ACC112 (cell line): ENCODE data around the gene STYX.
"Not testable (repeated sequence)": the region's sequence is repeated elsewhere in the genome, so short reads cannot be mapped to it uniquely, and the experiment has no call there.

Experiments used
- H2AFZ ChIP-seq: fragments of 200-600 bp; sonication (generic); one replicate; pipeline ENCODE4 v1.6.0; 2017; ENCODE audit warnings: antibody characterized with exemption, low read length; ENCODE audit not compliant: unreplicated experiment
- H3K27ac ChIP-seq: fragments of 200-600 bp; sonication (generic); 2 replicates; pipeline ENCODE4 v1.5.1; 2014; ENCODE audit warnings: low read depth, mild to moderate bottlenecking, antibody characterized with exemption, low read length, moderate library complexity
- H3K27me3 ChIP-seq: fragments of 200-600 bp; sonication (generic); 2 replicates; pipeline ENCODE4 v1.6.1; 2014; ENCODE audit warnings: mild to moderate bottlenecking, antibody characterized with exemption, low read length, moderate library complexity, mixed read lengths; ENCODE audit not compliant: insufficient read depth
- H3K36me3 ChIP-seq: fragments of 200-600 bp; sonication (generic); 2 replicates; pipeline ENCODE4 v1.6.1; 2016; ENCODE audit warnings: mild to moderate bottlenecking, antibody characterized with exemption, low read length, moderate library complexity, mixed read lengths; ENCODE audit not compliant: insufficient read depth
- H3K4me1 ChIP-seq: fragments of 200-600 bp; sonication (generic); one replicate; pipeline ENCODE4 v1.6.1; 2016; ENCODE audit warnings: low read length, mixed read lengths; ENCODE audit not compliant: insufficient read depth, unreplicated experiment, control insufficient read depth
- H3K4me3 ChIP-seq: fragments of 200-600 bp; sonication (generic); 2 replicates; pipeline ENCODE4 v1.5.1; 2014; ENCODE audit warnings: mild to moderate bottlenecking, low read depth, low read length
- H3K79me2 ChIP-seq: fragments of 200-600 bp; sonication (generic); one replicate; pipeline ENCODE4 v1.6.0; 2016; ENCODE audit warnings: low read length; ENCODE audit not compliant: control insufficient read depth, unreplicated experiment, insufficient read depth

Gene STYX

GRCh38 chr14:52759145-52759544 lies 29.2 kb downstream of the STYX start:
- Histone ChIP-seq H3K27ac (no peak overlapping the region), H3K4me3 (no peak overlapping the region), H3K4me1 (no peaks in the 10 kb centered on the region), H3K27me3 (no peaks in the 10 kb centered on the region), H2AFZ (no peak overlapping the region), H3K36me3 (peaks cover 2% of the 10 kb centered on the region; the same call in 1 of the 2 replicates), H3K79me2 (no peaks in the 10 kb centered on the region)

- H3K27ac ChIP-seq, H3K36me3 ChIP-seq, H3K27me3 ChIP-seq, H3K4me3 ChIP-seq, H2AFZ ChIP-seq, H3K79me2 ChIP-seq, H3K4me1 ChIP-seq: not testable (repeated sequence)
Measured at GRCh38 chr14:52762923-52763322, 33.0 kb downstream of the STYX start.

- Histone ChIP-seq H3K27ac (no peak overlapping the region), H2AFZ (no peak overlapping the region), H3K27me3 (no peaks in the 10 kb centered on the region), H3K4me3 (no peak overlapping the region), H3K4me1 (peaks cover 12% of the 10 kb centered on the region), H3K36me3 (peaks cover 6% of the 10 kb centered on the region), H3K79me2 (no peaks in the 10 kb centered on the region)
Measured at GRCh38 chr14:52767058-52767833, 37.3 kb downstream of the STYX start.

- Histone ChIP-seq H3K4me3 (no peak overlapping the region), H3K27ac (peak overlapping the region; percentile 33), H3K27me3 (no peaks in the 10 kb centered on the region), H3K79me2 (no peaks in the 10 kb centered on the region), H3K4me1 (peaks cover 17% of the 10 kb centered on the region), H3K36me3 (peaks cover 9% of the 10 kb centered on the region), H2AFZ (no peak overlapping the region)
Measured at GRCh38 chr14:52769887-52770286, 39.9 kb downstream of the STYX start.

DNA sequence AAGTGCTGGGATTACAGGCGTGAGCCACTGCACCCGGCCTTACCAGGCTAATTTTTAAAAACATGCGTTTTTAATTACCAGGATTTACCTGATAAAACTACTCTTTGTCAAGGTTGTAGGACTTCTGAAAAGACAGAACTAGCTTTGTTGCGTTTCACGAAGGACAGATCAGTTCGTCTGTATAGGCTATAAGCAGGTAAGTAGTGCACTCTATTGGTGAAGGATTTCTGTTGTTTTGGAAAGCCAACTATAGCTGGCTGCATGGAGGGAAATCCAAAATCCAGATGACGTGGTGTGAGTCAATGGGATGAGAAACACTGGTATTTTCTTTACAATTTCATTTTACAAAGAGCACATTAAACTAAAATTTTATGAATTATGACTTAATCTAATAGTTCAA lies 46.9 kb downstream of the STYX start:
- H3K4me3 ChIP-seq, result no peak overlapping the region
- no peak overlapping the region for H3K27ac ChIP-seq
- peaks cover 17% of the 10 kb centered on the region for H3K4me1 ChIP-seq
- H3K79me2 ChIP-seq, result peaks cover 9% of the 10 kb centered on the region
- H2AFZ ChIP-seq, result no peak overlapping the region
- peaks cover 50% of the 10 kb centered on the region for H3K36me3 ChIP-seq
- no peaks in the 10 kb centered on the region for H3K27me3 ChIP-seq

- Histone ChIP-seq H3K4me1 (peaks cover 21% of the 10 kb centered on the region), H3K79me2 (peaks cover 26% of the 10 kb centered on the region), H2AFZ (no peak overlapping the region), H3K27me3 (no peaks in the 10 kb centered on the region), H3K4me3 (no peak overlapping the region), H3K27ac (no peak overlapping the region), H3K36me3 (peaks cover 53% of the 10 kb centered on the region)
Measured at GRCh38 chr14:52778702-52779101, 48.7 kb downstream of the STYX start.

- peaks cover 29% of the 10 kb centered on the region for H3K4me1 ChIP-seq
- no peaks in the 10 kb centered on the region for H3K27me3 ChIP-seq
- no peak overlapping the region for H3K4me3 ChIP-seq
- H3K79me2 ChIP-seq, result peaks cover 47% of the 10 kb centered on the region
- peak overlapping the region; percentile 76 for H3K27ac ChIP-seq
- H3K36me3 ChIP-seq, result peaks cover 43% of the 10 kb centered on the region
- no peak overlapping the region for H2AFZ ChIP-seq
Measured at GRCh38 chr14:52780893-52781292, 50.9 kb downstream of the STYX start.

DNA sequence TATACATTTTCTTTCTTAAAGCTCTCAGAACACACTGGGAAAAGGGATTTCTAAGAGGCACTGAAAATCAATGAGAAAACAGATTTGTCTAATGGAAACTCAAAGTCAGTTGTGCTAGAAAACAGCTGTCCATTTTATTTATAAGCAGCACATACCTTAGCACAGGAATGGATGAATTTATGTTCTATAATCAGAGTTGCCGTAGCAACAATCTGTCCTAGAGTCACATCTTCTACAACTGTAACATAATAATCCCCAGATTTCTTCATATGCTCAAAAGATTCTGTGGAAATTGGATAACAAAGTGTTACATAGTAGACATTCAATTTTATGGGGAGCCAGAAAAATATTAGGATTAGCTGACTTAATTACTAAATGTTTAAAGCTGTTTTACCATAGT lies 51.7 kb downstream of the STYX start:
- Histone ChIP-seq H3K27ac (peak overlapping the region; percentile 76), H3K27me3 (no peaks in the 10 kb centered on the region), H3K79me2 (peaks cover 54% of the 10 kb centered on the region), H3K4me1 (peaks cover 29% of the 10 kb centered on the region), H3K36me3 (peaks cover 38% of the 10 kb centered on the region), H3K4me3 (no peak overlapping the region), H2AFZ (no peak overlapping the region)

GRCh38 chr14:52783206-52783605 lies 53.2 kb downstream of the STYX start:
- no peak overlapping the region for H2AFZ ChIP-seq
- H3K4me3 ChIP-seq, result no peak overlapping the region
- peak overlapping the region; percentile 20 for H3K27ac ChIP-seq
- H3K36me3 ChIP-seq, result peaks cover 31% of the 10 kb centered on the region
- H3K27me3 ChIP-seq, result no peaks in the 10 kb centered on the region
- peaks cover 70% of the 10 kb centered on the region for H3K79me2 ChIP-seq
- H3K4me1 ChIP-seq, result peaks cover 42% of the 10 kb centered on the region

GRCh38 chr14:52786887-52787286 lies 56.9 kb downstream of the STYX start:
- no peaks in the 10 kb centered on the region for H3K27me3 ChIP-seq
- no peak overlapping the region; the same call in 1 of the 2 replicates for H3K27ac ChIP-seq
- H2AFZ ChIP-seq, result no peak overlapping the region
- H3K36me3 ChIP-seq, result peaks cover 13% of the 10 kb centered on the region
- peaks cover 43% of the 10 kb centered on the region for H3K4me1 ChIP-seq
- H3K79me2 ChIP-seq, result peaks cover 92% of the 10 kb centered on the region
- H3K4me3 ChIP-seq, result no peak overlapping the region

DNA sequence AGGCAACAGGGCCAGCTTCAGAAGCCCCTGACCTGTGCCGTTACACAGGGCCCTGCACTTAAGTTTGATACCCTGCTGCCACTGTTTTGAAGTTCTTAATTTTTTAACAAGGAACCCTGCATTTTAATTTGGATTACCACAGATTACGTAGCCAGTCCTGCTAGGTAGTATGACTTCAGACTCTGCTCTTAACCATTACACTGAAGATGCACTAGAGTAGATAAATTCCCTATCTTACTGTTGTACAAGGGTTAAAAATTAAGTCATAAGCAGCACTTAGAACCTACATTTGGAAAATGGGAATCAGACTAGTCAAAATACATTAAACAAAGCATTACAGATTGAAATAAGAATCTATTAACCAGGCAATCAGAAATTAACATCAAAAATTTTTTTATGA lies 59.2 kb downstream of the STYX start:
- Histone ChIP-seq H3K27ac (peak overlapping the region; percentile 54), H3K36me3 (peaks cover 11% of the 10 kb centered on the region), H3K27me3 (no peaks in the 10 kb centered on the region), H2AFZ (no peak overlapping the region), H3K4me1 (peaks cover 35% of the 10 kb centered on the region), H3K4me3 (peak overlapping the region; percentile 97), H3K79me2 (peaks cover 74% of the 10 kb centered on the region)
